Epidermal melanocyte (primary cell): ENCODE results near the gene KRTAP11-1.

ENCODE experiments used
- DNase-seq: peaks from one replicate; pipeline ENCODE4 v3.0.0; 2011; ENCODE audit warnings: low spot score; ENCODE audit not compliant: insufficient read length

KRTAP11-1 gene

GRCh38 chr21:30881480-30881879, at the start of gene KRTAP11-1:
Gene KRTAP11-1 (minus strand): TSS chr21:30881580. CDS start chr21:30881524, 56 bp downstream.
- no peak for DNase-seq

GRCh38 chr21:30924146-30924700, 42.8 kb upstream of the KRTAP11-1 start:
- no peak for DNase-seq

GRCh38 chr21:30921129-30921528, 39.7 kb upstream of the KRTAP11-1 start:
- DNase-seq, result no peak

- no peak for DNase-seq
These were observed 36.2 kb upstream of the KRTAP11-1 start for GRCh38 chr21:30917557-30917956.

- DNase-seq, result no peak
These were observed 19.5 kb upstream of the KRTAP11-1 start for GRCh38 chr21:30900881-30901280.

GRCh38 chr21:30882866-30883597, 1.7 kb upstream of the KRTAP11-1 start:
- DNase-seq, result no peak

GRCh38 chr21:30880914-30881313, 466 bp downstream of the KRTAP11-1 start:
- DNase-seq, result no peak

GRCh38 chr21:30874526-30874925, 6.9 kb downstream of the KRTAP11-1 start:
- no peak for DNase-seq

GRCh38 chr21:30847627-30848500, 33.5 kb downstream of the KRTAP11-1 start:
- no peak for DNase-seq

- DNase-seq, result no peak
These were observed 38.4 kb downstream of the KRTAP11-1 start for GRCh38 chr21:30842990-30843389.

GRCh38 chr21:30839304-30839703, 42.1 kb downstream of the KRTAP11-1 start:
- DNase-seq, result no peak

- DNase-seq, result no peak
These were observed 42.8 kb downstream of the KRTAP11-1 start for GRCh38 chr21:30838536-30838935.

- DNase-seq, result no peak
These were observed 50.1 kb downstream of the KRTAP11-1 start for GRCh38 chr21:30831194-30831765.
